ENCODE data around the gene PCK1. TPM values are rescaled to one million over a fixed set of nuclear protein-coding genes. Genes with fewer than 3 reads are reported as not detected.

PCK1 gene
- total and polyA plus RNA-seq, 2 experiments from 2014 or later: not detected

DNA sequence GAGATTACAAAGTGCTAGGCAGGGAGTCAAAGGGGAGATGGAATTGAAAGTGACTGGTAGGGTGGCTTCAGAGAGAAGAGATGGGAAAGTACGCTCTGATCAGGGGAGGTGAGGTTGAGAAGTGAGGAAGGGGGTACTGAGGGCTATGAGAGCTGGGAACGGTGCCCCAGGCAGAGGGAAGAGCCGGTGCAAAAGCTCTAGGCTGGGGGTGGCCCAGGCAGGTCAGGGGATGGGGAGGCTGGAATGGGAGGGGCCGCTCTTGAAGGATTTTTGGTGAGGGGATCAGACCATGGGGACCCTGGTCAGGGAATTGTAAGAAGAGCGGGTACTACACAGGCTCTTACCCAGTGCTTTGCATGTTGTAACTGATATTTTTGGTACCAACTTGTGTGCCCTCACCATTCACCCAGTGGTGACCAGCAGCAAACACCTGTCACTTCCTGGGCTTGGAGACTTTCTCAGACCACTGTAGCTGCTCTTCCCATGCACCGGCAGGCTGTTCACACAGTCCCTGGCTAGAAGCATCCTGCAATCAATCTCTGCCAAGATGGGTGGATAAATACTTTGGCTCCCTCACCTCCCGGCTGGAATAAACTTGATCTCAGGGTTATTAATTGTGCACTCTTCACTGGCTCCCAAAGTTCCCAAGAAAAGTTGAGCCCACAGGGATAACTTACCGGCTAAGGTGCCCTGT is 24.0 kb downstream of the PCK1 start:
- H3K9me2 ChIP-seq (ENCODE audit: insufficient read depth): no peaks in the 10 kb centered on the region
- H3K27ac ChIP-seq (ENCODE audit: low read depth): no peak overlapping the region
- no peak overlapping the region for H3K4me3 ChIP-seq
- H3F3A ChIP-seq (replicated peaks; ENCODE audit: low read depth): no peaks in the 10 kb centered on the region
- TF ChIP-seq ZNF331 (CRISPR knock-in tag; IDR thresholded peaks at IDR 0.05; ENCODE audit: low read depth) (no peak), STAT1 (IDR thresholded peaks at IDR 0.05; ENCODE audit: unreplicated experiment) (no peak), NANOG (IDR thresholded peaks at IDR 0.05; ENCODE audit: borderline replicate concordance) (no peak), ETS1 (IDR thresholded peaks at IDR 0.05) (no peak), REST (IDR thresholded peaks at IDR 0.05; ENCODE audit: unreplicated experiment) (no peak), EZH2 (IDR thresholded peaks at IDR 0.05; ENCODE audit: low read depth, unreplicated experiment) (no peak), JUNB (IDR thresholded peaks at IDR 0.05; ENCODE audit: unreplicated experiment) (no peak), POLR2AphosphoS5 (IDR thresholded peaks at IDR 0.05; ENCODE audit: low read depth) (no peak), CREB1 (CRISPR knock-in tag; IDR thresholded peaks at IDR 0.05; ENCODE audit: low read depth) (no peak), EZH2phosphoT487 (IDR thresholded peaks at IDR 0.05; ENCODE audit: unreplicated experiment) (no peak), ZNF114 (CRISPR knock-in tag; IDR thresholded peaks at IDR 0.05) (no peak)
- TF ChIP-seq, protein P1, sequence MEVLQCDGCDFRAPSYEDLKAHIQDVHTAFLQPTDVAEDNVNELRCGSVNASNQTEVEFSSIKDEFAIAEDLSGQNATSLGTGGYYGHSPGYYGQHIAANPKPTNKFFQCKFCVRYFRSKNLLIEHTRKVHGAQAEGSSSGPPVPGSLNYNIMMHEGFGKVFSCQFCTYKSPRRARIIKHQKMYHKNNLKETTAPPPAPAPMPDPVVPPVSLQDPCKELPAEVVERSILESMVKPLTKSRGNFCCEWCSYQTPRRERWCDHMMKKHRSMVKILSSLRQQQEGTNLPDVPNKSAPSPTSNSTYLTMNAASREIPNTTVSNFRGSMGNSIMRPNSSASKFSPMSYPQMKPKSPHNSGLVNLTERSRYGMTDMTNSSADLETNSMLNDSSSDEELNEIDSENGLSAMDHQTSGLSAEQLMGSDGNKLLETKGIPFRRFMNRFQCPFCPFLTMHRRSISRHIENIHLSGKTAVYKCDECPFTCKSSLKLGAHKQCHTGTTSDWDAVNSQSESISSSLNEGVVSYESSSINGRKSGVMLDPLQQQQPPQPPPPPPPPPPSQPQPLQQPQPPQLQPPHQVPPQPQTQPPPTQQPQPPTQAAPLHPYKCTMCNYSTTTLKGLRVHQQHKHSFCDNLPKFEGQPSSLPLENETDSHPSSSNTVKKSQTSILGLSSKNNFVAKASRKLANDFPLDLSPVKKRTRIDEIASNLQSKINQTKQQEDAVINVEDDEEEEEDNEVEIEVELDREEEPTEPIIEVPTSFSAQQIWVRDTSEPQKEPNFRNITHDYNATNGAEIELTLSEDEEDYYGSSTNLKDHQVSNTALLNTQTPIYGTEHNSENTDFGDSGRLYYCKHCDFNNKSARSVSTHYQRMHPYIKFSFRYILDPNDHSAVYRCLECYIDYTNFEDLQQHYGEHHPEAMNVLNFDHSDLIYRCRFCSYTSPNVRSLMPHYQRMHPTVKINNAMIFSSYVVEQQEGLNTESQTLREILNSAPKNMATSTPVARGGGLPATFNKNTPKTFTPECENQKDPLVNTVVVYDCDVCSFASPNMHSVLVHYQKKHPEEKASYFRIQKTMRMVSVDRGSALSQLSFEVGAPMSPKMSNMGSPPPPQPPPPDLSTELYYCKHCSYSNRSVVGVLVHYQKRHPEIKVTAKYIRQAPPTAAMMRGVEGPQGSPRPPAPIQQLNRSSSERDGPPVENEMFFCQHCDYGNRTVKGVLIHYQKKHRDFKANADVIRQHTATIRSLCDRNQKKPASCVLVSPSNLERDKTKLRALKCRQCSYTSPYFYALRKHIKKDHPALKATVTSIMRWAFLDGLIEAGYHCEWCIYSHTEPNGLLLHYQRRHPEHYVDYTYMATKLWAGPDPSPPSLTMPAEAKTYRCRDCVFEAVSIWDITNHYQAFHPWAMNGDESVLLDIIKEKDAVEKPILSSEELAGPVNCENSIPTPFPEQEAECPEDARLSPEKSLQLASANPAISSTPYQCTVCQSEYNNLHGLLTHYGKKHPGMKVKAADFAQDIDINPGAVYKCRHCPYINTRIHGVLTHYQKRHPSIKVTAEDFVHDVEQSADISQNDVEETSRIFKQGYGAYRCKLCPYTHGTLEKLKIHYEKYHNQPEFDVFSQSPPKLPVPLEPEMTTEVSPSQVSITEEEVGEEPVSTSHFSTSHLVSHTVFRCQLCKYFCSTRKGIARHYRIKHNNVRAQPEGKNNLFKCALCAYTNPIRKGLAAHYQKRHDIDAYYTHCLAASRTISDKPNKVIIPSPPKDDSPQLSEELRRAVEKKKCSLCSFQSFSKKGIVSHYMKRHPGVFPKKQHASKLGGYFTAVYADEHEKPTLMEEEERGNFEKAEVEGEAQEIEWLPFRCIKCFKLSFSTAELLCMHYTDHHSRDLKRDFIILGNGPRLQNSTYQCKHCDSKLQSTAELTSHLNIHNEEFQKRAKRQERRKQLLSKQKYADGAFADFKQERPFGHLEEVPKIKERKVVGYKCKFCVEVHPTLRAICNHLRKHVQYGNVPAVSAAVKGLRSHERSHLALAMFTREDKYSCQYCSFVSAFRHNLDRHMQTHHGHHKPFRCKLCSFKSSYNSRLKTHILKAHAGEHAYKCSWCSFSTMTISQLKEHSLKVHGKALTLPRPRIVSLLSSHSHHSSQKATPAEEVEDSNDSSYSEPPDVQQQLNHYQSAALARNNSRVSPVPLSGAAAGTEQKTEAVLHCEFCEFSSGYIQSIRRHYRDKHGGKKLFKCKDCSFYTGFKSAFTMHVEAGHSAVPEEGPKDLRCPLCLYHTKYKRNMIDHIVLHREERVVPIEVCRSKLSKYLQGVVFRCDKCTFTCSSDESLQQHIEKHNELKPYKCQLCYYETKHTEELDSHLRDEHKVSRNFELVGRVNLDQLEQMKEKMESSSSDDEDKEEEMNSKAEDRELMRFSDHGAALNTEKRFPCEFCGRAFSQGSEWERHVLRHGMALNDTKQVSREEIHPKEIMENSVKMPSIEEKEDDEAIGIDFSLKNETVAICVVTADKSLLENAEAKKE (CRISPR knock-in tag; IDR thresholded peaks at IDR 0.05): no peak
- TF ChIP-seq, protein P2, sequence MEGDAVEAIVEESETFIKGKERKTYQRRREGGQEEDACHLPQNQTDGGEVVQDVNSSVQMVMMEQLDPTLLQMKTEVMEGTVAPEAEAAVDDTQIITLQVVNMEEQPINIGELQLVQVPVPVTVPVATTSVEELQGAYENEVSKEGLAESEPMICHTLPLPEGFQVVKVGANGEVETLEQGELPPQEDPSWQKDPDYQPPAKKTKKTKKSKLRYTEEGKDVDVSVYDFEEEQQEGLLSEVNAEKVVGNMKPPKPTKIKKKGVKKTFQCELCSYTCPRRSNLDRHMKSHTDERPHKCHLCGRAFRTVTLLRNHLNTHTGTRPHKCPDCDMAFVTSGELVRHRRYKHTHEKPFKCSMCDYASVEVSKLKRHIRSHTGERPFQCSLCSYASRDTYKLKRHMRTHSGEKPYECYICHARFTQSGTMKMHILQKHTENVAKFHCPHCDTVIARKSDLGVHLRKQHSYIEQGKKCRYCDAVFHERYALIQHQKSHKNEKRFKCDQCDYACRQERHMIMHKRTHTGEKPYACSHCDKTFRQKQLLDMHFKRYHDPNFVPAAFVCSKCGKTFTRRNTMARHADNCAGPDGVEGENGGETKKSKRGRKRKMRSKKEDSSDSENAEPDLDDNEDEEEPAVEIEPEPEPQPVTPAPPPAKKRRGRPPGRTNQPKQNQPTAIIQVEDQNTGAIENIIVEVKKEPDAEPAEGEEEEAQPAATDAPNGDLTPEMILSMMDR (conservative IDR thresholded peaks at IDR 0.05; ENCODE audit: low read depth in 2 of 2): no peak
- no peak overlapping the region for H3K4me2 ChIP-seq
- no peaks in the 10 kb centered on the region for H3K27me3 ChIP-seq (ENCODE audit: insufficient read depth)
- Mint-ChIP-seq H3K4me1 (peaks cover 11% of the 10 kb centered on the region), H3K4me3 (no peak overlapping the region), H3K27ac (no peak overlapping the region), H3K9me3 (peaks cover 12% of the 10 kb centered on the region; the same call in 2 of the 3 replicates), H3K27me3 (ENCODE audit: insufficient read depth, low read depth, poor library complexity) (peaks cover 25% of the 10 kb centered on the region), H3K36me3 (ENCODE audit: low read depth) (no peaks in the 10 kb centered on the region)
- H2AFZ ChIP-seq: no peak overlapping the region
- ATAC-seq (no peak), DNase-seq (ENCODE audit: low spot score) (no peak)
- no peaks in the 10 kb centered on the region for H4K20me1 ChIP-seq (replicated peaks; ENCODE audit: insufficient read depth)
- no peaks in the 10 kb centered on the region for H3K79me2 ChIP-seq (replicated peaks; ENCODE audit: insufficient read depth)
- no peaks in the 10 kb centered on the region for H3K36me3 ChIP-seq (ENCODE audit: insufficient read depth)
- H3K4me1 ChIP-seq (ENCODE audit: insufficient read depth): no peaks in the 10 kb centered on the region
